HK-2 (cell line): ENCODE data around the gene GBX1.

ENCODE experiments used
- DNase-seq: peaks from one replicate; pipeline ENCODE4 v3.0.0-alpha.2; 2018; ENCODE audit not compliant: unreplicated experiment

Gene GBX1

DNA sequence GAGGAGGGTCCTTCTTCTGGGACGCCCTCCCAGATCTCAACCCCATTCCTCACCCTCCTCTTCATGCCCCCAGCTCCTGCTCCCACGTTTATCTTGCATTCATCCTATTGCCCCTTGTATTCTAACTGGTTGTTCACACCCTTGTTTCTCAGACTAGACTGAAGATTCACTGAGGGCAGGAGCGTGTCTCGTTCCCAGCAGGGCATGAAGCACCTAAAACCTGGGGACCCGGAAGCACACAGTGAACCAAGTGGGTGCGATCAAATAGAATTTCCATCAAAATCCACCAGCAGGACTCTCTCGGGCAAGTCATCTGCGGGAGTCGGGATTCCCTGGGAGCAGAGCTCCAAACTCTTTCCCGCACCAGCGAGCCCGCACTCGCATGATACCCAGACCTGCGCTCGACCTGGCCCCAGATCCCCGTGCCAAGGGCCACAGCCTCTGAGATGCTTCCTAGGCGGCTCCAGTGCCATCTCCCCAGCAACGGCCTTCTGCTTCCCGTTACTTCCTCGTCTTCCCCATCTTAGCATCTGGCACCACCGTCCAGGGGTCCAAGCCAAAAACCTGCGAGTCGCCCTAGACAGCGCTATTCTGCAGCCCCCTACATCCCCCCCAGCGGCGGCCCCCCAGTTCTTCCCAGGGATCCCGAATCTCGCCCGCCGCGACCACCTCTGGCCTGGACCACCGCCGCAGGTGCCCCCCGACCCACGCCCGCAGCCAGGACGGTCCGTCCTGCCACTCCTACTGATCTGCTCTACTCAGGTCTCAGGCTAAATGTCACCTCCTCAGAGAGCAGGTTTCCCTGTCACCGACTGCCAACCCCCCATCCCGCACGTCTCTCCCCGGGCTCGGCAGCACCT lies 6.1 kb upstream of the GBX1 start:
- no peak for DNase-seq

DNA sequence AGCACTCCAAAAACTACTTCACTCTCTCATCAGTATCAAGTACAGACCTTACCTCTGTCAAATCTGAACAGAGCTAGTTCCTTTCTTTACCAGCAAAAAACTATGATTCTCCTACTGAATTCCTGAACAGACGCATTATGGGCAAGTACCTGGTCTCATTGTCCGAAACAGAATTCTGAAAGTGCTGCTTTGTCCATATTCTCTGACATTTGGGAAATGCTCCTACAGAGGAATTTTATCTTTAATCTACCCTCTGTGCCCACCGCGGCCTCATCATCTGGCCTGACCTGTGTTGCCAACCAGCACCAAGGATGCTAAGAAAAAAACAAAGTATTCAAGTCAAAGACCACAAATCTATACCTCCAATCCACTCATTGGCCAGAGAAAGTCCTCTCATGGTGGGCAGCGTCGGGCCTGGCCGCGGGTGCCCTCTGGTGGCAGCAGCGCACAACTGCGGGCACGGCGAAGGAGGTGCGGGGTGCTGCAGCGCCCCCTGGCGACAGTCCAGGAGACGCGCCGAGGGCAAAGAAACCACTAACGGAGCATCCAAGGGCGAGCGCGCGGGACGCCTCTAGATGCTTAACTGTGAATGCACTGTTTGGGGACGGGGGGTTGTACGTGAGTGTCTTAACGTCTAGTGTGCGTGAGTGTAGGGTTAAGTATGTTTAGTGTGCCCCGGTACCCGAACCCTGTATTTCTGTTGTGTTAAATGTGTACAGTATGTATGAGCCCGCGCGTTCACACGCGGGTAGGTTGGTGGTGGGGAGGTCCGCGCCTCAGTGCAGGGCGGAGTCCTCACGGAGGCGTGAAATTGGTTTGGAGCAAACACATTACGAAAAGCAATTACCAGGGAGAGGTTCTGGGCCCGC lies 5.0 kb upstream of the GBX1 start:
- DNase-seq = peak; percentile 88

DNA sequence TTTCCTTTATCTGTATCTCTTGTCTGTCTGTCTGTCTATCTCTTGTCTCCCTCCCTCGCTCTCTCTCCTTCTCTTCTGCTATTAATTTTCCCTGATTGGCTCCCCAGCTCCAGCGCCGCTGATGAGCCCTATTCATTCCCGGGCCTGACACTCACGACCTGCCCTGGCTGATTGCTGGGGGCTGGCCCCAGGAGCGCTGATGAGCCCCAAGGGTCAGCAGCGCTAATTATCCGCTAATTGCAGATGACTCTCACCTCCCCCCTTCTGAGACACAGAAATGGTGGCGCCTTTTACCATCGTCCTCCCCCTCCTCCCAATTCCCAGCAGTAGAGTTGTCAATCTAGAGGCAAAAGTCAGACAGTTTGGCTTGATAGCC lies 1.3 kb upstream of the GBX1 start:
- no peak for DNase-seq

DNA sequence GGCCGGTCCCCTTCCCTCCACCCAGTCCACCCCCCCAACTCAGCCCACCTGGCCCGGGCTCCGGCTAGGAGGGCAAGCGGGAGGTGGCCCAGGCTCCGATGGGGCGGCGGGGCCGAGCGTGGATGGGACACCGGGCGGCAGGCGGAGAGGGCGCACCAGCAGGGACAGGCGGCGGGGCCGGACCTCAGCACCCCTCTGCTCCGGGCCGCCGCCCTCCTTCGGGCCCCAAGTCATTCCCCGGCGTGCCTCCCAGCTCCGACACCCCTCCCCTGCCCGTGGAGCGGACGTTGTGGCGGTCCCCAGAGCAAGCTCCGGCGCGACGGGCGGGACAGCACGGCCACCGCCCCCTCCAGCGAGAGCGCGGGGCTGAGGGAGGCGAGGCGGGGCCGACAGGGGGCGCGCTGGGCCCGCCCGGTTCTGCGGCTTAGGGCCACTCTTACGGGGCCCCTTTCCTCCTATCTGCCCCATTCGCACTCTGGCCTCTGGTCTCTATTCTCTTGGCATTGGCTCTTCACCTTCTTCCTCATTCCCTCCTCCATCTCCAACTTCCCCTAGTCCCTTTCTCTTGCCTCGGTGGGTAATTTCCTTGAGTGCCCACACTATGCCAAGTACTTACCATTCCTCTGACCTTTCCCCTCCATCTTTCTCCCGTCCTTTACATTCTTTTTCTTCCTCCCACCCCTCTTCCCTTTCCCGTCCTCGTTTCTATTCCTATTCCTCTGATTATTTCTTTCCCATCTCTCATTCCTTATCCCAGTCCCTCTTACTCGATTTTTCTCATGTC lies 701 bp upstream of the GBX1 start:
- DNase-seq = no peak

DNA sequence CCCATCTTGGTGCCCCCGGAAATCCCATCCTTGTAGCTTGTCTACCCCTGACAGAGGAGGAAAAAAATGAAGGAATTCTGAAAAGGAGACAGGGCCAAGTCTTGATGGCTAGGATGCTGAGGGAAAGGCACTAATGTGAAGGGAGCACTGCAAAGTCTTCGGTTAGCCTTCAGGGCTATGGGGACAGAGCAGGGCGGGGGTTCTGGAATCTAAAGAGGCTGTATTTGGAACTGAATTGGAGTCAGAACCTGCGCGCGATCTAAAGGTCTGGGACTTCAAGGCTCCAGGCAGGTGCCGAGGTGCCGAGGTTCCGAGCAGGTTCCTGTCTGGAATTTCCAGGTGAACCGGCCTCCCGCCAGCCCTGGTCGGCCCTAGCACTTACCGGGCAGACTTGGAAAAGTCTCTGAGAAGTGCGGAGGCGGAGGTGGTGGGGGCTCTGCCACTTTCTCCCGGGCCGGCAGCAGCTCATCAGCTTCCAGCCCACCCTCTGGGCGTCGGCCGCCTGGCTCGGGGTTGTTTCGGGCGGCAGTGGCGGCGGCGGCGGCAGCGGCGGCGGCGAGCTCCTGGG lies 781 bp downstream of the GBX1 start:
- DNase-seq = no peak

DNA sequence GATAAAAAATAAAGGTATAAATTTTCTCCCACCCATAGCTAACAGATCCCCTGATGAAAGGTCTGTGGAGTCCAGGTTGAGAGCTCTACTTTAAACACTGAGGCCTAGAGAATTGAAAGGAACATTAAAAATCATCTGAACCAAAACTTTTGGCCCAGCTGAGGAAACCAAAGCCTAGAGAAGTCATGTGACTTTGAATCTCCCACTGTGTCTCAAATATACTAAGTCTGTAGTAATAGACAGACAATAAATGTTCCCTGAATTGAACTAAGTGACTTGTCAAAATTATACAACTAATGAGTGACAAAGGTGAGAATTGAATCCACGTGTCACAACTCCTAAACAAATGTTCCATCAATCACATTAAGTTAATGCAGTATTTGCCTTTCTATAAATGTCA lies 5.7 kb downstream of the GBX1 start:
- no peak for DNase-seq

DNA sequence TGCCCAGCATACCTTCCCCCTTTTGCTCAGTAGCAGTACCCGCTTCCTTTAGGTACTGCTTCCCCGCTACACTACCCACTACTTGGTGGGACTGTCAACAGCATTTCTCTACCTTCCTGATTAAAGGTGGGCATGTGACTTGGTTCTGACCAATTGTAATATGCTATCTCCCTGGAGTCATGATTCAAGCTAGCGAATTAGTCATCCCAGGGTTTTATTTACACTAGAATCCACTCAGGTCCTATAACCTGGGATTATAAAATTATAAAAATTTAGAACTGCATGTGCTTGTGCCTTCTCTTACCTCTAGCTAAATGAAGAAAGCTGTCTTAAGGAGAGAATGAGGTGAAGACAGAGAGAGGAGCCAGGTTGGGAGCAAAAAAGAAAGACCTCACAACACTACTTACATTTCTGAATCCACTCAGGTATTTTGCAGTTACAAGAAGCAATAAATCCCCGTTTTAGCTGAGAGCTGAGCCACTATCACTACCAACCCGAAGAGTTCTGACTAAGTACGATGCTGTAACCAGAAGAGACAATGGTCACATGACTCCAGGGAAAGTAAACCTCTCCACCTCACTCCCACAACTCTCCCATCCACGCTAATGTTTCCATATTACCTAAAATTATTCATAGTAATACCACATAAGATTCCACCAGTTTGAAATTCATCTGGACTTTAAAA lies 9.7 kb downstream of the GBX1 start:
- no peak for DNase-seq

DNA sequence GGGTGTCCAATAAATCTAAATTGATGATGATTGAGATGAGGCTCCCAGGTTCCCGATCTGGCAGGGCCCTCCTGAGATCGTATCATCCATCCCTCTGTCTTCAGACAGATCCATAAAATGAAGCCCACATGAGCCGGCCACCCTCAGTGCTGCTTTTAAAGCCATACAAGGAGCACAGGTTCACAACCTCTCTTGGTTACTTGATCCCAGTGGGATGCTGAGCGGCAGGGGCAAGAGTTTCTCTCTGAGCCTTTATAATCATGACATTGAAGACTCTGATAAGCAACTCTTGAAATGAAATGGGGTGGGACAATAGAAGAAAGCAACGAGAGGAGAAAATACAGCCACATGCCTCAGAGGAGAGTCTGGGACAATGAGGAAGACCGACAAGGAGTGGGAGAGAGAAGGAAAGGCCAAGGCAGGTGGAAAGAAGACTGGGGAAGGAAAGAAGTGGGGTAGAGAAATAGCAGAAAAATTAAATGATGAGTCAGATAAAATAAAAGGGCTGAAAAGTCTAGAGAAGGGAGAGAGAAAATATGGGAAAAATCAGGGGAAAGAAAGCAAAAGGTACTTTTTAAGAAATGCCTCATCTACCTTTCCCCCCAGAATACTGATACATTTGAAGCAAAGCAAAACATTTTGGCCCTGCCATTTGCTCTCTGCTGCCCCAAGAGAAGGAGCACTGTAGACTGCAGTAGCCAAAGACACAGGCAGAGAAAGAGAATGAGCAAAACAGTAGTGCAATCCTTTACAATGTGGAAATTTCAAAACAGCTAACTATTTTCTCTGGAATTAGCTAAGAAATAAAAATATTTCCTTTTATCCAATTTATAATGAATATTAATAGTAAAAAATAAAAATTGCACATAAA lies 14.6 kb downstream of the GBX1 start:
- no peak for DNase-seq

DNA sequence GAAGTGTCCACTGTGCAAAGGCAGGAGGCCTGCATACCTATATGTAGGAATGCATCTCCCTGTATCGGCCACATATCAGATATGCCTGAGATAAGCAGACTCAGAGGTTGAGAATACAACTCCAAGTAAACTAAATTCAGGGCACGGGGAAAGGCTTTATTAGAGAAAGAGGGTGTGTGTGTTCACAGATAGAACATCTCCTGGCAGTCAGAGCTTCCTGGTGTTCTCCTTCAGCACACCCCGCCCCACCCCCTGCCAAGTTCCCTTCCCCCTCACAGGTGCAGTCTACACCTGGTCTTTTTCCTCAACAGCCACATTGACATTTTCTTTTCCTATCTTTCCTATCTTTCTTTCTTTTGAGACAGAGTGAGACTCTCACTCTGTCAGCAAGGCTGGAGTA lies 17.1 kb downstream of the GBX1 start:
- no peak for DNase-seq

DNA sequence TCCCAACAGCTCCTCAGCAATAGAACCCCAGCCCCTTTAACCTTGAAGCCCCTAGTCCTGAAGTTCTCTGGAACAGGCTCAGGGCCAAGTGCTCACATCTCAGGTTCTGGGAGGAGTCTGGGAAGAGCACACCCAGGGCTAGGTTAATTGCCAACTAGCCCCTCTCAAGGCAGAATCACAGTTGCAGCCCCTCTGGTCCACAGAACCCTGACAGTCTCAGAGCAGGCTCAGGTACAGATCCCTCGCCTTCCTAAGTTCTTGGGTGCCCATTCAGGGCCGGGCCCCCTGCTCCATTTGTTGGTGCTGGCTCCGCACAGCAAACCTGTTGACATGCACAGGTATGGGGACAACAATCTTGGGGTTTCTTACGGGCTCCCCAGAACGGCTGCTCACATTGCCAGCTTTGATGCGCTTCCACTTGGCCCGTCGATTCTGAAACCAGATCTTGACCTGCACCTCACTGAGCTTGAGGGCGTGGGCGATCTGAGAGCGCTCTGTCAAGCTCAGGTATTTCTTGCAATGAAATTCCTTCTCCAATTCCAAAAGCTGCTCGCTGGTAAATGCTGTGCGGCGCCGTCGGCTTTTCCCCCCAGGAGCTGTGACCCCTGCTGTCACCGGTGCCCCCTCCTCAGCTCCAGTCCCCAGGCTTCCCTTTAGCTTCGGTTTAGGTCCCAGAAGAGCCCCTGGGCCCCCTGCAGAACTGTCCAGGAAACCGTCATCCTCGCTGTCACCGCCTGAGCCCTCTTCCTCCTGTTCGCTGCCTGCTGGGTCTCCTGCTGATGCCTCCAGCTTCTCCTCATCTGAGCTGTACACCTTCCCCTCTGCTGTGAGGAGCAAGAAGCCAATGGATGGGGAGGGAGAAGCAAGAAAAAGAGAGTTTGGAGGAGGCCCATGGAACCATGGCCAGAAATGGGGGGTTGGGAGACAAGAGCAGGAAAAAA lies 18.9 kb downstream of the GBX1 start:
- DNase-seq = no peak

DNA sequence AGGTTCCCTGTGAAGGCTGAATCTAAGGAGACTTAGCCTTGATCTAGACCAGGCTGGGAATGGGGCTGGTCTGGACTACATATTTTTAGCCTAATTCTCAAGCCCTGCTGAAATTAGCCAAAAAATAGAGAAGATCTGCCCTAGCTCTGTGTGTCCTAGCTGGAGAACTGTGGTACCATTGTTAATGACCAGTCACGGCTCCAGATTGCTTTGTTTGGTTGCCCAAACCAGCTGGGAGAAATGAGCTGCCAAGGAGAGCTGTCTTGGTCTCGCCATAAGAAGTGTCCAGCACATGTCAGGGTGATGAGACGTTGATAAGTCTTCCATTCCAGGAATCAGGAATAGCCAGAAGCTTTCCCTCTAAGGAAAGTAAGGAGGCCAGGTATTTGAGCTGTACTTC lies 20.7 kb downstream of the GBX1 start:
- no peak for DNase-seq

DNA sequence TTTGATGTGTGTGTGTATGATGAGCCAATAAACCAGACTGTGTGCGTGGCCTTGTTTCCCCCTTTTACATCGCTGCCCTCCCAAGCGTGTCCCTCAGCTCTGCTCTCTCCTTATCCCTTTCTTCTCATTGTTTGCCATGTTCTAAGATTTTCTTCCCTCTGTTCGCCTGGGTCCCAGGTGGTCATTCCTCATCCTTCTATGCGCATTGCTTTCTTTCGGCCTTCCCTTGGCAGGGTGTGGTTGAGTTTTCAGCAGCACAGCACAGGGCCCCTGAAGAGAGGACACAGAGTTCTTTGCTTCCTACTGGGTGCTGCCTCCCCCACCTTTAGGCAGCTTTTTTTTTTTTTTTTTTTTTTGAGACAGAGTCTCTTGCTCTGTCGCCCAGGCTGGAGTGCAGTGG lies 23.1 kb downstream of the GBX1 start:
- no peak for DNase-seq

DNA sequence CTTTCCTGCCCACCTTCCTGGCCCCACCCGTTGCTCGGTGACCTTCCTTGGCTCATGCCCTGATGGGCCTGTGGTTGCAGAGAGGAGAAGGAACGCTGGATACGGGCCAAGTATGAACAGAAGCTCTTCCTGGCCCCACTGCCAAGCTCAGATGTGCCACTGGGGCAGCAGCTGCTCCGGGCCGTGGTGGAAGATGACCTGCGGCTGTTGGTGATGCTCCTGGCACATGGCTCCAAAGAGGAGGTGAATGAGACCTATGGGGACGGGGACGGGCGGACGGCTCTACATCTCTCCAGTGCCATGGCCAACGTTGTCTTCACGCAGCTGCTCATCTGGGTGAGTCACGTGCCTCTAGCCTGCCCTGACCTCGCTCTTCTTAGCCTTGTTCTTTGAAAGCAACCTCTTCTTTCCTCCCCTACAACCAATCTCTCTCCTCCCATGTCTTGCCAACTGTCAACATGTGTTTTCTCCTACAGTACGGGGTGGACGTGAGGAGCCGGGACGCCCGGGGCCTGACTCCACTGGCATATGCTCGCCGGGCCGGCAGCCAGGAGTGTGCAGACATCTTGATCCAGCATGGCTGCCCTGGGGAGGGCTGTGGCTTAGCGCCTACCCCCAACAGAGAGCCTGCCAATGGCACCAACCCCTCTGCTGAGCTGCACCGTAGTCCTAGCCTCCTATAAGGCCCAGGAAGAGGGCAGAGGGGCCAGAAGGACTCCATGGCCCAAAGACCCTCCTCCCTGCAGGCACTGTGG lies 24.1 kb downstream of the GBX1 start:
- no peak for DNase-seq

DNA sequence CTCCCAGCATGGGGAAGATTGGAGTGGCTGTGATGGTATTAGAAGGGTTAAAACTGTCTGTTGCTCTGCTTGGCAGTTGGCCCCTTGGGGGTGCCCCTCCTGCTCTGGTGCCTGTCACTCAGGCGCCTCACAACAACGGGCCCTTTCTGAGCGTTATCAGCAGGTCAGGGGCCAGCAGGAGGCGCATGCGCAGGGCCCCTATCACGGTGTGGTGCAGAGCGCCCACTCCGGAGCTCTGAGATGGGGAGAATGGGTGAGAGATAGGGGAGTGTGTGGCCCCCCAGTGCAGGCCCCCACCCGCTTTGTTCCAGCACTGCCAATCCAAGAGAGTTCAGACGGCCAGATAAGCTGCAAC lies 24.8 kb downstream of the GBX1 start:
- no peak for DNase-seq

DNA sequence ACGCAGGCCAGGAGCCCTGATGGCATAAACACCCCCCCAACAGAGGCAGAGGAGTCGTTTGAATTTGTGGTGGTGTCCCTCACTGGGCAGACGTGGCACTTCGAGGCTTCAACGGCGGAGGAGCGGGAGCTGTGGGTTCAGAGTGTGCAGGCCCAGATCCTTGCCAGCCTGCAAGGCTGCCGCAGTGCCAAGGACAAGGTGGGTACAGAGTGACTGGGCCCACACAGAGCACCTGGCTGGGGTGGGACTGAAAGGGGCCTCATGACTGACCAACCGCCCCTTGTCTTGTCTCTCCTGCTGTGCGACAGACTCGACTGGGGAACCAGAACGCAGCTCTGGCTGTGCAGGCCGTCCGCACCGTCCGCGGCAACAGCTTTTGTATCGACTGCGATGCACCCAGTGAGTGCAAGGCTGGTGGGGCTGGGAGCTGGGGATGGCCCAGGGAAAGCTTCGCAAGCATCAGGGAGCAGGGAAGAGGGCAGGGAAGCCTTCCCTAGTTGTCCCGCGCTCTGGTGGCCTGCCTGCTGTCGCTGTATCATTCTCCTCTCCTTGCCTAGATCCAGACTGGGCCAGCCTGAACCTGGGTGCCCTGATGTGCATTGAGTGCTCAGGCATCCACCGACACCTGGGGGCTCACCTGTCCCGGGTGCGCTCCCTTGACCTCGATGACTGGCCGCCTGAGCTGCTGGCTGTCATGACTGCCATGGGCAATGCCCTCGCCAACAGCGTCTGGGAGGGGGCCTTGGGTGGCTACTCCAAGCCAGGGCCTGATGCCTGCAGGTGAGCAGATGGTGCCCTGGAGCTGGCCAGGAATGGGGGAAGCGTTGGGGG lies 25.4 kb downstream of the GBX1 start:
- no peak for DNase-seq

DNA sequence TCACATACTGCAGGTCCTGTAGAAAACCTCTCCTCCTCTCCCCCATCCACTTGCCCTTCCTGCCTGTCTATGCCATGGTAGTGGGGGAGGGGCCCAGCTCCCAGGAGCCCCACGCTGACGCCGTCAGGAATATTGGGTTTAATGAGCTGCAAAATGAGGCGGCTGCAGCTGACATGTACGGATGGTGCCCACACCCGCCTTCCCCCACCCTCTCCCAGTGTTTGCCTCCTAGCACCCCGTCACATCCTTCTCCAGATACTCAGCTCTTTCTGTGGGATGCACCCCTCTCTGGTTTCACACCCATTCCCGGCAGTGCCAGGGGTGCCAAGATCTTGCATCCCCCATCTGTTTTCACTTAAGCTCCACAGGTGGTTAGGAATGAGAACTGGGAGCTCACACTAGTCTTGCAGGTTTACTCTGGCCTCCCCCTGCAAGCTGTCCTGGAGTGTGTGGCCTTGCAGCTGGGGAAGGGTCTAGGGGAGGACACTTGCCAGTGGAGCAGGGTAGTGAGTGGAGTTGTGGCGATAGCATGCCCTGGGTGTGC lies 26.1 kb downstream of the GBX1 start:
- no peak for DNase-seq

DNA sequence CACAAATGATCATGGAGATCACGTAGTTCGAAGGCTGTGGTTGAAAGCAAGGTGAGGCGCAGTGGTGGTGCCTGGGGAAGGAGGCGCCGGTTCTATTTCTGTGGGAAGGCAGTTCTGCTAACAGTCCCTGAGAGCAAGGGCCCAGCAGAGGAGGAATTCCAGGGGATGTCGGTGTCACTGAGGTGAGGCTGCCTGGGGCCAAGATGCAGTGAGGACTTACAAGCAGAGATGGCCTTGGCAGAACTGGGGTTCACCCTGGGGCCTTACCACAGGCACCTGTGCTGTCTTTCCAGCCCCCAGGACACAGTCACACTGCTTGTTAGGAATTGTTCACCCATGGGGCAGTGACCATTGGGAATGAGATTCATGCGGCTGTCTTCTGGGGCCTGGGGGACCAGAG lies 26.7 kb downstream of the GBX1 start:
- DNase-seq = no peak
